ENCODE measurements around the gene EPB41L4B.

DNA sequence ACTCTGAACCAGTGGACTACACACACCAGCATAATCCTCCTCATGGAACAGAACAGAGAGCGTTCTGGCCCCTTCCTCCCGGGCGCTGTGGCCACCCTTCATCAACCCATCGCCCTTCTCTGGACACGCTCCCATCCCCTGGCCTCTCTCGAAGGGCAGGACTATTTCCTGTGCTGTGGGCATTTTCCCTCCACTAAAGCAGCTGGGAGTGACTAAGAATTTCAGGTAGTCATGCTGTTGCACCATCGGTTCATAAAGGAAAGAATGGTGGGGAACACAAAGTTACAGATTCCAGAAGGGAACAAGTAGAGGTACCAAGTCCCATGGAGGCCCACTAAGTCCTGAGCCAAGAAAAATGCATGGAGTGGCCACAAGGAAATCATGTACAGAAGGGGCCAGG lies 68.6 kb downstream of the EPB41L4B start:
- TF ChIP-seq, protein P1, sequence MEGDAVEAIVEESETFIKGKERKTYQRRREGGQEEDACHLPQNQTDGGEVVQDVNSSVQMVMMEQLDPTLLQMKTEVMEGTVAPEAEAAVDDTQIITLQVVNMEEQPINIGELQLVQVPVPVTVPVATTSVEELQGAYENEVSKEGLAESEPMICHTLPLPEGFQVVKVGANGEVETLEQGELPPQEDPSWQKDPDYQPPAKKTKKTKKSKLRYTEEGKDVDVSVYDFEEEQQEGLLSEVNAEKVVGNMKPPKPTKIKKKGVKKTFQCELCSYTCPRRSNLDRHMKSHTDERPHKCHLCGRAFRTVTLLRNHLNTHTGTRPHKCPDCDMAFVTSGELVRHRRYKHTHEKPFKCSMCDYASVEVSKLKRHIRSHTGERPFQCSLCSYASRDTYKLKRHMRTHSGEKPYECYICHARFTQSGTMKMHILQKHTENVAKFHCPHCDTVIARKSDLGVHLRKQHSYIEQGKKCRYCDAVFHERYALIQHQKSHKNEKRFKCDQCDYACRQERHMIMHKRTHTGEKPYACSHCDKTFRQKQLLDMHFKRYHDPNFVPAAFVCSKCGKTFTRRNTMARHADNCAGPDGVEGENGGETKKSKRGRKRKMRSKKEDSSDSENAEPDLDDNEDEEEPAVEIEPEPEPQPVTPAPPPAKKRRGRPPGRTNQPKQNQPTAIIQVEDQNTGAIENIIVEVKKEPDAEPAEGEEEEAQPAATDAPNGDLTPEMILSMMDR (conservative IDR thresholded peaks at IDR 0.05; ENCODE audit: low read length): no peak
- no peak for TF ChIP-seq EZH2phosphoT487 (IDR thresholded peaks at IDR 0.05; ENCODE audit: borderline replicate concordance)
